NCI-H146 (cell line): ENCODE results near the gene ABLIM1.
A peak's percentile ranks its signal among the peaks of the same experiment; 100 is the strongest.

ENCODE experiments used
- DNase-seq: peaks from one replicate; lab custom pipeline; 2025; lab: John Stamatoyannopoulos, UW

The ABLIM1 gene

GRCh38 chr10:114391599-114391998 lies 266.5 kb downstream of the ABLIM1 start:
- no peak for DNase-seq

- DNase-seq, result no peak
These were observed 268.6 kb downstream of the ABLIM1 start for GRCh38 chr10:114389426-114389825.

GRCh38 chr10:114388275-114388674 lies 269.8 kb downstream of the ABLIM1 start:
- no peak for DNase-seq

GRCh38 chr10:114387784-114388183 lies 270.3 kb downstream of the ABLIM1 start:
- DNase-seq, result no peak

- DNase-seq, result peak; percentile 66
These were observed 271.6 kb downstream of the ABLIM1 start for GRCh38 chr10:114386452-114386851.

- no peak for DNase-seq
These were observed 272.5 kb downstream of the ABLIM1 start for GRCh38 chr10:114385557-114385956.

- DNase-seq, result no peak
These were observed 273.5 kb downstream of the ABLIM1 start for GRCh38 chr10:114384601-114385000.

GRCh38 chr10:114384181-114384580 lies 273.9 kb downstream of the ABLIM1 start:
- no peak for DNase-seq
